ENCODE measurements around the gene AMN. TPM values are rescaled to one million over a fixed set of nuclear protein-coding genes. Genes with fewer than 3 reads are reported as not detected.

AMN gene
- total RNA-seq, 2 donors from 2014 or later, result 0.68 to 1.6 TPM

- no peak for ATAC-seq
- no peak for DNase-seq
- intact Hi-C loops (cut with DNase I), result no loop called here
Measured at GRCh38 chr14:102909462-102909861, 13.0 kb upstream of the AMN start.

DNA sequence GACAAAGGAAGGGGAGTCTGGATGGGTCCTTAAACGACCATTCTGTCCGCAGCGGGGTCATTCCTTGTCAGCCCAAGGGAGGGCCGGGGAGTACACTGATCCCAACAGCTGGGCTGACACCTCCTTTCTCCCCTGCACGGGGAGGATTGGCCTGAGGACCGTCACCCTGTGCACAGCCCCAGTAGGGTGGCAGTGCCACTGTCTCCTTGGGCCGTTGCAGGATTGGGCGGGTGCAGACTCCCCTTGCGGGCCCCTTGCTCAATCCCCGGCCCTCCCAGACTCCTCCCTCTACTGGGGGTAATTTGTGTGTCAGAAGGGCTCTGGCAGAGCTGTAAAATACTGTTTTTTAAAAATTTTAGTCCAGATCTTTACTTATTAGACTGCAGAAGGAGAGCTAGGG is 12.6 kb upstream of the AMN start:
- intact Hi-C loops (cut with DNase I), result loop anchor here in 1 of 2 donors (10.0 kb wide), 1 partner anchor 215 kb away; no protein-coding TSS in a partner anchor
- DNase-seq (no peak), ATAC-seq (peak in 1 of 2 donors; percentile 50)

GRCh38 chr14:102910442-102910841 is 12.0 kb upstream of the AMN start:
- no peak for ATAC-seq
- intact Hi-C loops (cut with DNase I), result loop anchor here in 1 of 2 donors (10.0 kb wide), 1 partner anchor 216 kb away; no protein-coding TSS in a partner anchor
- DNase-seq, result no peak

DNA sequence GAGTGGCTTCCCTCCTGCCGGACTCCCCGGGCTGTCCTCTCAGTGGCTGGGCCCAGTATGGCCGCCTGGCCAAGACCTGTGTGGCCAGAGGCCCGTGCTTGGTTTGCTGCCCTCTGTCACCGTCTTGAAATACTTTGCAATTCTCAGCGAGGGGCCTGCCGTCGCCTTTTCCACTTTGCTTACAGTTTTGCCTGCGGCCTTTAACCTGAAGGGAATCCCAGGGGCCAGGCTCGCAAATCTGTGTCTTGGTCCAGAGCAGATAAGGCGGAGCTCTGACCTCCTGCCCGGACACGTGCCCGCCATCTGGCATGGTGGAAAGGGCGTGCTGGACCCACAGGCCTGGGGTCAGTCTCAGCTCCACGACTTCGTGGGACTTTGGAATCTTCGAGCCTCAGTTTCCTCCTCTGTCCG is 10.9 kb upstream of the AMN start:
- DNase-seq (no peak), ATAC-seq (peak in 1 of 2 donors; percentile 58)
- intact Hi-C loops (cut with DNase I), result loop anchor here in 1 of 2 donors (10.0 kb wide), 1 partner anchor 217 kb away; no protein-coding TSS in a partner anchor

DNA sequence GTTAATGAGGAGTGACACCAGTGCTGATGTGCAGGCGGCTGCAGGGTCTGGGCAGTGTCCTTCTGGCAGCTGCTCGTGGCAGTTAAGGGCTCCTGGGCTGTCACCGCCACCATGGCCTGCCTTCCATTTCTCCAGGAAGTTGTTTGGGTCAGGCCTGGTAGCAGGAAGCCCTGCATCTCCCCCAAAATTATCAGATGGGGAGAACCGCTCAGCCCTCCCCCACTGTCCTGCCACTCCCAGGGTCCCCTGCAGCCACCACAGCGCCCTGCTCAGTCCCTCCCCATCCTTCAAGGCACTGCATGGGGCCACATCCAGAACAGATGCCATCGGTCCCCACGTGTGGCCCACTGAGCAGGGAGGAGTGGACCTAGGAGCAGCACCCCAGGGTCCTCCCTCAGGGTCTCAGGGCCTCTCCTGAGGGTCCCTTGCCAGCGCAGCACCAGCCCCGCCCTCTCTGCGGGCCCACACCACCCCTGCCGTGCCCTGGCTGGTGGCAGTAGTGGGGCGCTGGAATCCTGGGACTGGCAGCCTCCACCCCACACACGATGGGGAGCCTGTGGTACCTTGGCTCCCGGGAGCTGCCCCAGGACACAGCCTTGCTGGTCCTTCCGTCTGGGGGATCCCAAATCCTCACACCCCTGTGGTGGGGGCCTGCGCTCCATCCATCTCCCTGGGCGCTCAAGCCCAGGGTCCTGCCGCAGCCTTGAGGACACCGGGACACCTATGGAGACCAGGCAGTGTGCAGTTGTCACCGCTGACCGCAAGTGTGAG is 10.3 kb upstream of the AMN start:
- DNase-seq, result no peak
- no peak for ATAC-seq
- intact Hi-C loops (cut with DNase I), result loop anchor here in 1 of 2 donors (10.0 kb wide), 1 partner anchor 217 kb away; no protein-coding TSS in a partner anchor

- intact Hi-C loops (cut with DNase I), result loop anchor here in 1 of 2 donors (10.0 kb wide), 1 partner anchor 219 kb away; no protein-coding TSS in a partner anchor
- DNase-seq, result no peak
- ATAC-seq, result no peak
Measured at GRCh38 chr14:102913341-102914211, 8.9 kb upstream of the AMN start.

DNA sequence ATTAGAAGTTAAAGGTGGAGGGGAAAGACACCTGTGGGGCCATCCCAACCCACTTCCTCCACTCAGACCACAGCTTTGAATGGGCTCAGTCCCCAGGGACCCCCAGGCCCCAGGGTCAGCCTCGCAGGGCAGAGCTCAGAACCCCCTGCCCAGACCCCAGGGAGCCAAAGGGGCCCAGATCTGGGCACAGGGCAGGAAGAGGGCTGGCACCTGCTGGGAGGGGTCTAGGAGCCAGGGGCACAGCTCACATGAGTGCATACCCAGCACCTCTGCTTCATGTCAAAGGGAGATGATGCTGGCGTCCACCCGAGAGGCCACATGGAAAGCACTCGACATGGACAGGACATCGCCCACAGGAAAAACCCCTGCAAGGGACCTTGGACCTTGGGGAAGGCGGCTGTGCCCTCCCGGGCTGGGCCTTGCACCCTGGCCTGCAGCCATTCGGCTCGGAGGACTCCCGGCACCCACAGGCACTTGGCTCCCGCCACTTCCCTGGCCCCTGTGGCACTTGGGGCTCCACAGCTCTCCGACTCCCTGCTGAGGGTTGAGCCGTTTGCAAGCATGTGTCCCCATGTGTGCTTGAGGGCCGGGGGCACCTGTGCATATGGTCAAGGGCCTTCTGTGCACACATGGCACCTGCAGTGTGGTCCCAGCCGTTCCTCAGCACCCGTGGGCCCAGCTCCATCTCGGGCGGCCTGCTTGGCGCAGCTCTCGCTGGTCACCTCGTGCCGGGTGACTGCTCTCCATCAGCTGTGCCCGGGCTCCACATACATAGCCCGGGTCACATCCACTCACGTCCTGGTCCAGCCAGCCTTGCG is 7.8 kb upstream of the AMN start:
- intact Hi-C loops (cut with DNase I), result loop anchor here (5.0 to 10.0 kb wide), 3 partner anchors 142 to 220 kb away; no protein-coding TSS in a partner anchor
- ATAC-seq, result no peak

DNA sequence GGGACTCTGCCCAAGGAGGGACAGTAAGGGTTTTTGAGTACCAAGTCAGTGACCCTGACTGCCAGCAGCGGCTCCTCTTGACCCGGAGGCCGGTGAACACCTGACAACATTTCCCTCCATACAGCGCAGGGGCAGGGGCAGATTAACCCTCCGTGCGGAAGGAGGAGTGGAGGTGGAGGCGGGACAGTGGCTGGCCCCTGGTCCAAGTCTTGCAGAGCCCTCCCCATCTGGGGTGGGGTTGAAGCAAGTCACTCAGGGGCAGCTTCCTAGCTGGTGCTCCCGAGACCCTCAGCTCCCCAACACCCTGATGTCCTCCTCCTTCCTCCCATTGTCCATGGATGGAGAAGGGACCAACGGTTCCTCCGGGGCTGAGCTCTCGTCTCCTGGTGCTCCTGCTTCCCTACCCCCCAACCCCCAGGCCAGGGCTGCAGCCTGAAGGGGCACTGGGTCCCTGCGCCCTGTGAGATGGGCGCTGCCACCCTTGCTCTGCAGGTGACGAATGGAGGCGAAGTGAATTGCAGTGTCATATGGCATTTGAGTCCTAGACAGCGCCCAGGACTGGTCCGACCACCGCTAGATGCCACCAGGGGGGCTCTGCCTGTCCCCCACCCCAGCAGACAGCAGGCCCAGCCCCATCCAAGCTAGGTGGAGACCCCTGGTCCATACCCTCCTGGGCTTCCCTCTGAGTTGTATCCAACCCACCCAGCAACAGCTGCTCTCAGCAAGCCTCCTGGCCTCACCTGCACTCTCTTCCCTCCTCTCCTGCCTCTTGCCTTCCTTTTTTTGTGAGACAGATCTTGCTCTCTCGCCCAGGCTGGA is 7.0 kb upstream of the AMN start:
- DNase-seq (no peak), ATAC-seq (no peak)
- intact Hi-C loops (cut with DNase I), result loop anchor here (5.0 to 10.0 kb wide), 3 partner anchors 143 to 221 kb away; no protein-coding TSS in a partner anchor

More for the DNA sequence above, 7.8 kb upstream of the AMN start:
- DNase-seq, result no peak

- intact Hi-C loops (cut with DNase I), result loop anchor here (5.0 to 10.0 kb wide), 3 partner anchors 144 to 222 kb away; no protein-coding TSS in a partner anchor
- DNase-seq (no peak), ATAC-seq (no peak)
Measured at GRCh38 chr14:102916347-102917055, 6.0 kb upstream of the AMN start.

GRCh38 chr14:102917056-102917385 is 5.4 kb upstream of the AMN start:
- DNase-seq (no peak), ATAC-seq (no peak)
- intact Hi-C loops (cut with DNase I), result loop anchor here (5.0 to 10.0 kb wide), 3 partner anchors 145 to 222 kb away; no protein-coding TSS in a partner anchor

DNA sequence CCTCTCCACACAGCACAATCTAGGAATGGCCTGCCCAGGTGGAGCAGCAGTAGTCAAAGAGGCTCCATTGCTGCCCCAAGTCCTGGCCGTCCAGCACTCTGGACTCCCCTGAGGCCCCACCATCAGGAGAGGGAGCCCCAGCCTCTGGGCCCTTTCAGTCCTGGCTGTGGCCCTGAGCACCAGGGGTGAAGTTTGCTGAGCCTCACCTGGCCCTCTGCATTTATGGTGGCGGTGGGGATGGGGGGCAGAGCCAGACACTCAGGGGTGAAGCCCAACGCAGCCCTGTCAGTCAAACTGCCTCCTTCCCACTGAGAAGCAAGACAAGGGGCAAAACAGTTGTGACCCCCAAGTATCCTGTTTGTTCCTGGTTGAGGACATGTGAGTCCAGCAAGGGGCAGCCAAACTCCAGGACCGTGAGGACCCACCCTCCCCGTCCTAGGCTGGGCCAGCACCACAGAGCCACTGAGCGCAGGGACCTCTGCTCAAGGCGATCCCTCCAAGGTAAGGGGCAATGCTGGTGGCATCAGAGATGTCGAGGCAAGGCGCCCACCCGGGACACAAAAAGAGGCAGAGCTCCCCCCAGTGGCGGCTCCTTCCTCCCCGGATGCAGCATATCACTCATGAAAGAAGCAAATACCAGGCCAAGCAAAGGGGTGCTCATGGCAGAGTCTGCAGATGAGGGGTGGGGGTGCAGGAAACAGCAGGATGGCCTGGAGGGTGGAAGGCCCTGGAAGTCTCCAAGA is 4.8 kb upstream of the AMN start:
- ATAC-seq (peak; percentile 33 to 35), DNase-seq (peak; percentile 64)
- intact Hi-C loops (cut with DNase I), result loop anchor here (5.0 to 10.0 kb wide), 3 partner anchors 145 to 223 kb away; no protein-coding TSS in a partner anchor

- DNase-seq (no peak), ATAC-seq (no peak)
- intact Hi-C loops (cut with DNase I), result loop anchor here (5.0 to 10.0 kb wide), 3 partner anchors 146 to 224 kb away; no protein-coding TSS in a partner anchor
Measured at GRCh38 chr14:102918438-102918837, 4.0 kb upstream of the AMN start.

GRCh38 chr14:102920273-102920997 is 2.0 kb upstream of the AMN start:
- intact Hi-C loops (cut with DNase I), result no loop called here
- no peak for ATAC-seq
- DNase-seq, result no peak

GRCh38 chr14:102920998-102921304 is 1.5 kb upstream of the AMN start:
- intact Hi-C loops (cut with DNase I), result no loop called here
- DNase-seq (no peak), ATAC-seq (no peak)

GRCh38 chr14:102923201-102923924 is 900 bp downstream of the AMN start:
- DNase-seq, result no peak
- ATAC-seq, result no peak
- intact Hi-C loops (cut with DNase I), result no loop called here

Data from left cardiac atrium (tissue), 4 donors.